OCI-LY1 (cell line): ENCODE results near the gene MYL3.
"Not testable (repeated sequence)": the region's sequence is repeated elsewhere in the genome, so short reads cannot be mapped to it uniquely, and the experiment has no call there.

Experiments
- H2AFZ ChIP-seq: fragments of 200-600 bp; sonication (generic), shearing (Covaris generic); 2 replicates; pipeline ENCODE4 v1.6.0; 2014; ENCODE audit warnings: antibody characterized with exemption, mild to moderate bottlenecking, low read length
- H3F3A ChIP-seq: fragments of 200-600 bp; sonication (generic), shearing (Covaris generic); 2 replicates; pipeline ENCODE4 v1.6.0; 2014; ENCODE audit warnings: mild to moderate bottlenecking, antibody characterized with exemption, low read length, moderate library complexity; ENCODE audit not compliant: insufficient read depth
- H3K27ac ChIP-seq: fragments of 200-600 bp; sonication (generic); 2 replicates; pipeline ENCODE4 v1.5.1; 2014; ENCODE audit warnings: low read length, mixed run types, mild to moderate bottlenecking, low read depth; ENCODE audit not compliant: poor library complexity, severe bottlenecking
- H3K27me3 ChIP-seq: fragments of 200-600 bp; sonication (generic); 2 replicates; pipeline ENCODE4 v1.6.0; 2014; ENCODE audit warnings: antibody characterized with exemption, mild to moderate bottlenecking, low read length, moderate library complexity; ENCODE audit not compliant: insufficient read depth
- H3K36me3 ChIP-seq: fragments of 200-600 bp; sonication (generic); 2 replicates; pipeline ENCODE4 v1.6.1; 2014; ENCODE audit warnings: mild to moderate bottlenecking, antibody characterized with exemption, low read length, moderate library complexity, mixed read lengths; ENCODE audit not compliant: insufficient read depth
- H3K4me1 ChIP-seq: fragments of 200-600 bp; sonication (generic); 2 replicates; pipeline ENCODE4 v1.5.1; 2014; ENCODE audit warnings: mild to moderate bottlenecking, low read length, moderate library complexity; ENCODE audit not compliant: insufficient read depth, severe bottlenecking
- H3K4me2 ChIP-seq: fragments of 200-600 bp; sonication (generic), shearing (Covaris generic); 2 replicates; pipeline ENCODE4 v1.6.1; 2014; ENCODE audit warnings: low read length
- H3K4me3 ChIP-seq: fragments of 200-600 bp; sonication (generic); 2 replicates; pipeline ENCODE4 v1.5.1; 2014; ENCODE audit warnings: low read length, low read depth, mild to moderate bottlenecking, mixed read lengths; ENCODE audit not compliant: poor library complexity, severe bottlenecking
- H3K79me2 ChIP-seq: fragments of 200-600 bp; shearing (Covaris generic); 2 replicates; pipeline ENCODE4 v1.6.1; 2016; ENCODE audit warnings: mixed run types, low read length, mixed read lengths; ENCODE audit not compliant: insufficient read depth
- H3K9ac ChIP-seq: fragments of 200-600 bp; sonication (generic), shearing (Covaris generic); 2 replicates; pipeline ENCODE4 v1.6.1; 2014; ENCODE audit warnings: mild to moderate bottlenecking, low read length, mixed read lengths
- H3K9me2 ChIP-seq: fragments of 200-600 bp; sonication (generic), shearing (Covaris generic); 2 replicates; pipeline ENCODE4 v1.6.1; 2014; ENCODE audit warnings: low read depth, mild to moderate bottlenecking, low read length, mixed read lengths
- H3K9me3 ChIP-seq: fragments of 200-600 bp; shearing (Covaris generic); 2 replicates; pipeline ENCODE4 v1.6.1; 2014; ENCODE audit warnings: low read length, mixed read lengths
- H4K20me1 ChIP-seq: fragments of 200-600 bp; sonication (generic), shearing (Covaris generic); 2 replicates; pipeline ENCODE4 v1.6.0; 2016; ENCODE audit warnings: mild to moderate bottlenecking, low read length; ENCODE audit not compliant: insufficient read depth
- EZH2 ChIP-seq: fragments of 200-600 bp; sonication (generic), shearing (Covaris generic); IDR thresholded peaks from 2 replicates; pipeline ENCODE4 v1.8.0; 2017; ENCODE audit warnings: borderline replicate concordance, mixed run types, mild to moderate bottlenecking, antibody characterized with exemption, low read length, moderate library complexity, mixed read lengths
- TF ChIP-seq, protein P1 (sequence below): fragments of 200-600 bp; sonication (generic), shearing (Covaris generic); IDR thresholded peaks from 2 replicates; pipeline ENCODE4 v1.5.1; 2017; ENCODE audit warnings: mild to moderate bottlenecking, antibody characterized with exemption, low read length, moderate library complexity, mixed read lengths

Gene MYL3

DNA sequence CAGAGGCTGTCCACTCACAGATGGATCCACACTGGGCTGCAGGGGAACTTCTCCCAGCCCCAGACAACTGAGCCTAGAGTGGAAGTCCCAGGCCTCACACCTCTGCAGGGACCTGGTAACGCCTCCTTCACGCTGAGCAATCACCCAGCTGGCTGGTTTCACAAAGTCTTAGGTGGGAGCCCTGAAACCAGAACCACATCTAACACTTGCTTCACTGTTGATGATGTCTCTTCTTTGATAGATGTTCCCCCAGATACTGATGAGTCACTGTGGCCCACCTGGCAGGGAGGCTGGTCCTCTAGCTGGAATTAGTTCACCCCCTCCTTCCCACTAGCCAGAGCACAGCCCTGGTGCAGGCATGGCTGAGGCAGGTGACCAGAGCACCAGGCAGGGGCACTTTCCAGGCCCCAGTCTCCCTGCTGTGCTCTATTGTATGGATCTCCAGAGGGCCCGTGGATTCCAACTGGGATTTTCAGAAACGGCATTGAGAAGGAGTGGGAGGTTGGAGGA is 33.5 kb downstream of the MYL3 start:
- no peaks in the 10 kb centered on the region for H4K20me1 ChIP-seq
- no peak overlapping the region for H3K4me3 ChIP-seq
- no peaks in the 10 kb centered on the region for H3K79me2 ChIP-seq
- H2AFZ ChIP-seq, result no peak overlapping the region
- no peak overlapping the region for H3K4me2 ChIP-seq
- H3K9me2 ChIP-seq, result no peaks in the 10 kb centered on the region
- H3K4me1 ChIP-seq, result no peaks in the 10 kb centered on the region
- no peaks in the 10 kb centered on the region; the same call in 1 of the 2 replicates for H3K27me3 ChIP-seq
- H3F3A ChIP-seq, result no peaks in the 10 kb centered on the region
- H3K9me3 ChIP-seq, result no peaks in the 10 kb centered on the region
- no peak overlapping the region for H3K9ac ChIP-seq
- H3K36me3 ChIP-seq, result no peaks in the 10 kb centered on the region
- TF ChIP-seq, protein P1, sequence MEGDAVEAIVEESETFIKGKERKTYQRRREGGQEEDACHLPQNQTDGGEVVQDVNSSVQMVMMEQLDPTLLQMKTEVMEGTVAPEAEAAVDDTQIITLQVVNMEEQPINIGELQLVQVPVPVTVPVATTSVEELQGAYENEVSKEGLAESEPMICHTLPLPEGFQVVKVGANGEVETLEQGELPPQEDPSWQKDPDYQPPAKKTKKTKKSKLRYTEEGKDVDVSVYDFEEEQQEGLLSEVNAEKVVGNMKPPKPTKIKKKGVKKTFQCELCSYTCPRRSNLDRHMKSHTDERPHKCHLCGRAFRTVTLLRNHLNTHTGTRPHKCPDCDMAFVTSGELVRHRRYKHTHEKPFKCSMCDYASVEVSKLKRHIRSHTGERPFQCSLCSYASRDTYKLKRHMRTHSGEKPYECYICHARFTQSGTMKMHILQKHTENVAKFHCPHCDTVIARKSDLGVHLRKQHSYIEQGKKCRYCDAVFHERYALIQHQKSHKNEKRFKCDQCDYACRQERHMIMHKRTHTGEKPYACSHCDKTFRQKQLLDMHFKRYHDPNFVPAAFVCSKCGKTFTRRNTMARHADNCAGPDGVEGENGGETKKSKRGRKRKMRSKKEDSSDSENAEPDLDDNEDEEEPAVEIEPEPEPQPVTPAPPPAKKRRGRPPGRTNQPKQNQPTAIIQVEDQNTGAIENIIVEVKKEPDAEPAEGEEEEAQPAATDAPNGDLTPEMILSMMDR, result no peak
- no peak for TF ChIP-seq EZH2
- H3K27ac ChIP-seq, result no peak overlapping the region

DNA sequence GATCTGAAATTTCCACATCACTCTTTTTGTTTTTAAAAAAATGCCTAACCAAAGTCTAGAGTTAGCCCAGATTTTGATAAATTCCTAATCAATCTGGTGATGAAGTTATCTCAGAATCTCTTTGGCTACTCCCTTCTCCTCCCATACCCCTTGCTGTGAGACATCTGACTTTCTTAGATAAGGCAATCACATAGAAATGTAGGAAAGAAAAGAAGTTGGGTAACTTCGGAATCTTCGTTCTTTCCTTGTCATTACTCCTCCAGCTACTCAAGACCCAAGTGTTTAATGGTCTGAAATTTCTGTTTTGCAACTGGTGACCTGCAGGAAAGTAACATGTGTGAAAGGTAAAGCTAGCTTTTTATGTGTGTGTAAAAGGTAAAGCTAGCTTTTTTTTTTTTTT is 37.8 kb downstream of the MYL3 start:
- no peaks in the 10 kb centered on the region for H4K20me1 ChIP-seq
- H3K4me3 ChIP-seq, result no peak overlapping the region
- no peaks in the 10 kb centered on the region for H3K36me3 ChIP-seq
- TF ChIP-seq, protein P1, result no peak
- no peaks in the 10 kb centered on the region for H3K27me3 ChIP-seq
- H3K9me2 ChIP-seq, result no peaks in the 10 kb centered on the region
- H3K4me2 ChIP-seq, result no peak overlapping the region
- H3K4me1 ChIP-seq, result no peaks in the 10 kb centered on the region
- no peak overlapping the region for H3K9ac ChIP-seq
- H3K27ac ChIP-seq, result no peak overlapping the region
- H2AFZ ChIP-seq, result no peak overlapping the region
- peaks cover 9% of the 10 kb centered on the region; the same call in 1 of the 2 replicates for H3K9me3 ChIP-seq
- no peaks in the 10 kb centered on the region for H3F3A ChIP-seq
- H3K79me2 ChIP-seq, result no peaks in the 10 kb centered on the region

DNA sequence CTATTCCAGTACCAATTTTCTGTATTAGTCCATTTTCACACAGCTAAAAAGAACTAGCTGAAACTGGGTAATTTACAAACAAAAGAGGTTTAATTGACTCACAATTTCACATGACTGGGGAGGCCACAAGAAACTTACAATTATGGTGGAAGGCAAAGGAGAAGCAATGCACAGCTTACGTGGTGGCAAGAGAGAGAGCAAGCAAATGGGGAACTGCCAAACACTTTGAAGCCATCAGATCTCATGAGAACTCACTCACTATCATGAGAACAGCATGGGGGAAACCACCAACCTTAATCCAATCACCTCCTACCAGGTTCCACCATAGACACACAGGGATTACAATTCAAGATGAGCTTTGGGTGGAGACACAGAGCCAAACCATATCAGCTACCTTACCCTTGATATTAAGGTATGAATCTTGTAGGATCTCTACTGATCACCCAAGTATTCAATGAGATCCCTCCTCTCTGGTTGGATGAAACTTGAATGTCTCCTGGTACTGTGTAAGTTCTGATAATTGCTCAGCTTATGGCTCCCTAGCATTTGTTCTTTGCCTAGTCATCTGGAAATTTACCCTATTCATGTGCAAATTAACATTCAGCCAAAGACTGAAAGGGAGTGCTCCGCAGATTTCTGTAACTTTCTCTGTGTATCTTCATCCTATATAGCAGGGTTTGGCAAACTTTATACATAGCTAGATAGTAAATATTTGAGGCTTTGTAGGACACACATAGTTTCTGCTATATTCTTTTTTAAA is 38.9 kb downstream of the MYL3 start:
- Histone ChIP-seq H3K79me2 (no peaks in the 10 kb centered on the region), H3K9ac (no peak overlapping the region), H3K36me3 (no peaks in the 10 kb centered on the region), H3K4me1 (no peaks in the 10 kb centered on the region), H3K27ac (no peak overlapping the region), H3K9me2 (no peaks in the 10 kb centered on the region), H4K20me1 (no peaks in the 10 kb centered on the region), H3K4me2 (no peak overlapping the region), H2AFZ (no peak overlapping the region), H3K27me3 (no peaks in the 10 kb centered on the region), H3F3A (no peaks in the 10 kb centered on the region), H3K9me3 (peaks cover 9% of the 10 kb centered on the region; the same call in 1 of the 2 replicates), H3K4me3 (no peak overlapping the region)
- TF ChIP-seq, protein P1, result no peak
- TF ChIP-seq EZH2, result no peak

DNA sequence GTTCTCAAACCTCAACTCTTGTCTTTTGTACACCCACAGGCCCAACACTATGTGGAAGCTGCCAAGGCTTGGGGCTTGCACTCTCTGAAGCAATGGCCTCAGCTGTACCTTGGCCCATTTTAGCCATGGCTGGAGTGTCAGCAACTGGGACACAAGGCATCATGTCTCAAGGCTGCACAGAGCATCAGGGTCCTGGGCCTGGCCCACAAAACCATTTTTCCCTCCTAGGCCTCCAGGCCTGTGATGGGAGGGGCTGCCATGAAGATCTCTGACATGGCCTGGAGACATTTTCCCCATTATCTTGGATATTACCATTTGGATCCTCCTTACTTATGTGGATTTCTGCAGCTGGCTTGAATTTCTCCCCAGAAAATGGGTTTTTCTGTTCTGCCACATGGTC is 39.9 kb downstream of the MYL3 start:
- not testable (repeated sequence) for H3K9ac ChIP-seq, H3K9me3 ChIP-seq, H3K36me3 ChIP-seq, H4K20me1 ChIP-seq, H2AFZ ChIP-seq, H3K9me2 ChIP-seq, H3K79me2 ChIP-seq, H3K27me3 ChIP-seq, H3K4me2 ChIP-seq, H3K4me1 ChIP-seq, H3F3A ChIP-seq, H3K27ac ChIP-seq, H3K4me3 ChIP-seq
